H1 (cell line): ENCODE data around the gene COL17A1. TPM values are rescaled to one million over a fixed set of nuclear protein-coding genes. Genes with fewer than 3 reads are reported as not detected.

ENCODE experiments used
- CTCF ChIA-PET: fragments of 300-600 bp; sonication (Branson Sonifier 250); formaldehyde crosslinking; loops from one replicate; lab custom pipeline; 2021; ENCODE audit not compliant: partially characterized antibody; lab: Charles Lee
- POLR2A ChIA-PET: fragments of 300-600 bp; sonication (Branson Sonifier 250); formaldehyde crosslinking; loops from one replicate; lab custom pipeline; 2021; ENCODE audit warnings: inconsistent platforms; ENCODE audit not compliant: partially characterized antibody; lab: Charles Lee
- DNase-seq, 2 experiments: peaks; one replicate each; pipeline versions ENCODE4 v3.0.0 to v3.0.0-alpha.2; 2010 to 2022; ENCODE audit warnings: low spot score in 2 of 2, low read depth in 1 of 2, mixed read lengths in 1 of 2
- FAIRE-seq: peaks from 2 replicates; lab custom pipeline; 2011; peaks lifted over from hg19 to GRCh38; lab: Jason Lieb, UNC
- H2AFZ ChIP-seq: 2 replicates; pipeline ENCODE4 v1.8.1; 2012; ENCODE audit warnings: low read length, inconsistent platforms
- H2AK5ac ChIP-seq: 2 replicates; pipeline ENCODE4 v1.6.1; 2013; ENCODE audit warnings: low read depth, low read length
- H2BK120ac ChIP-seq: replicated peaks from 2 replicates; pipeline ENCODE3; 2013; ENCODE audit warnings: low read depth, low read length, inconsistent platforms
- H2BK12ac ChIP-seq: 2 replicates; pipeline ENCODE4 v1.6.1; 2013; ENCODE audit warnings: low read depth, low read length
- H2BK15ac ChIP-seq: 2 replicates; pipeline ENCODE4 v1.6.1; 2013; ENCODE audit warnings: low read length
- H2BK20ac ChIP-seq: 2 replicates; pipeline ENCODE4 v1.6.1; 2013; ENCODE audit warnings: low read length
- H2BK5ac ChIP-seq: 2 replicates; pipeline ENCODE4 v1.6.1; 2013; ENCODE audit warnings: low read depth, low read length
- H3K14ac ChIP-seq: 2 replicates; pipeline ENCODE4 v1.6.1; 2013; ENCODE audit warnings: inconsistent platforms; ENCODE audit not compliant: insufficient read length
- H3K18ac ChIP-seq: 2 replicates; pipeline ENCODE4 v1.6.1; 2013; ENCODE audit warnings: low read length; ENCODE audit errors: extremely low read depth
- H3K23ac ChIP-seq: 2 replicates; pipeline ENCODE4 v1.6.1; 2013; ENCODE audit warnings: inconsistent platforms; ENCODE audit not compliant: insufficient read length
- H3K23me2 ChIP-seq: 2 replicates; pipeline ENCODE4 v1.6.1; 2013; ENCODE audit warnings: low read depth, low read length
- H3K27ac ChIP-seq: 2 replicates; pipeline ENCODE4 v1.6.1; 2011; ENCODE audit warnings: low read depth, low read length, inconsistent platforms
- H3K27me3 ChIP-seq, 4 experiments: replicated peaks in 1 of 4; 1 replicate in 1 of 4; 2 replicates in 3 of 4; pipeline versions ENCODE4 v1.6.1 to v1.8.1; 2011 to 2013; ENCODE audit warnings: low read length in 3 of 4, mild to moderate bottlenecking in 3 of 4, inconsistent platforms in 2 of 4, mixed read lengths in 2 of 4, moderate library complexity in 1 of 4; ENCODE audit not compliant: control insufficient read depth in 3 of 4, insufficient read depth in 3 of 4; ENCODE audit errors: extremely low read depth in 1 of 4
- H3K36me3 ChIP-seq, 4 experiments: 2 replicates each; pipeline versions ENCODE4 v1.6.1 to v1.8.1; 2011 to 2013; ENCODE audit warnings: mild to moderate bottlenecking in 4 of 4, low read length in 3 of 4, moderate library complexity in 2 of 4, control low read depth in 1 of 4, inconsistent platforms in 1 of 4; ENCODE audit not compliant: insufficient read depth in 4 of 4, control insufficient read depth in 2 of 4
- H3K4ac ChIP-seq: replicated peaks from 2 replicates; pipeline ENCODE3; 2013; ENCODE audit warnings: low read length, low read depth, mixed read lengths, inconsistent platforms; ENCODE audit not compliant: insufficient read length
- H3K4me1 ChIP-seq, 4 experiments: replicated peaks in 1 of 4; 1 replicate in 1 of 4; 2 replicates in 3 of 4; pipeline versions ENCODE4 v1.6.1 to v1.8.1; 2011 to 2013; ENCODE audit warnings: low read length in 3 of 4, inconsistent platforms in 2 of 4, mixed read lengths in 1 of 4; ENCODE audit not compliant: insufficient read depth in 4 of 4, control insufficient read depth in 3 of 4
- H3K4me2 ChIP-seq, 2 experiments: 2 replicates each; pipeline versions ENCODE4 v1.6.1 to v1.8.1; 2011 to 2013; ENCODE audit warnings: low read depth in 2 of 2, low read length in 2 of 2, control low read depth in 1 of 2, inconsistent platforms in 1 of 2, mild to moderate bottlenecking in 1 of 2; ENCODE audit not compliant: insufficient read depth in 1 of 2
- H3K4me3 ChIP-seq, 4 experiments: fragments of 200-600, 300-600 bp in 1 of 4; sonication (generic), shearing (Covaris generic), sonication (Bioruptor Twin) in 1 of 4; 2 replicates each; pipeline versions ENCODE4 v1.5.1 to v1.8.1; 2011 to 2016; ENCODE audit warnings: low read length in 4 of 4, low read depth in 3 of 4, control low read depth in 2 of 4, inconsistent platforms in 2 of 4, mild to moderate bottlenecking in 2 of 4, mixed read lengths in 1 of 4, moderate library complexity in 1 of 4; ENCODE audit not compliant: insufficient read depth in 2 of 4; ENCODE audit errors: extremely low read depth in 1 of 4
- H3K56ac ChIP-seq: replicated peaks from 2 replicates; pipeline ENCODE3; 2013; ENCODE audit warnings: low read depth, mild to moderate bottlenecking, mixed read lengths, low read length, inconsistent platforms; ENCODE audit not compliant: insufficient read length
- H3K79me1 ChIP-seq: 2 replicates; pipeline ENCODE4 v1.6.1; 2013; ENCODE audit warnings: low read depth, low read length, control low read depth
- H3K79me2 ChIP-seq, 2 experiments: 2 replicates each; pipeline versions ENCODE4 v1.6.1 to v1.8.1; 2012 to 2013; ENCODE audit warnings: low read length in 2 of 2, mild to moderate bottlenecking in 2 of 2, inconsistent platforms in 1 of 2; ENCODE audit not compliant: insufficient read depth in 2 of 2, control insufficient read depth in 1 of 2
- H3K9ac ChIP-seq, 4 experiments: replicated peaks in 1 of 4; 1 replicate in 1 of 4; 2 replicates in 3 of 4; pipeline versions ENCODE4 v1.6.1 to v1.8.1; 2011 to 2013; ENCODE audit warnings: low read depth in 3 of 4, low read length in 3 of 4, control low read depth in 2 of 4, mild to moderate bottlenecking in 2 of 4, moderate library complexity in 2 of 4, inconsistent platforms in 1 of 4; ENCODE audit errors: extremely low read depth in 1 of 4
- H3K9me3 ChIP-seq, 2 experiments: 2 replicates each; pipeline versions ENCODE4 v1.6.1 to v1.8.1; 2012 to 2013; ENCODE audit warnings: mild to moderate bottlenecking in 2 of 2, moderate library complexity in 2 of 2, control low read depth in 1 of 2, inconsistent platforms in 1 of 2, low read depth in 1 of 2, low read length in 1 of 2, mixed read lengths in 1 of 2; ENCODE audit not compliant: insufficient read depth in 2 of 2
- H4K20me1 ChIP-seq, 2 experiments: replicated peaks in 1 of 2; 2 replicates each; pipeline versions ENCODE3 to v1.8.1; 2011 to 2013; ENCODE audit warnings: inconsistent platforms in 2 of 2, low read length in 2 of 2, mild to moderate bottlenecking in 1 of 2; ENCODE audit not compliant: insufficient read depth in 2 of 2, control insufficient read depth in 1 of 2
- H4K5ac ChIP-seq: 2 replicates; pipeline ENCODE4 v1.6.1; 2013; ENCODE audit warnings: low read length, low read depth, mixed read lengths, inconsistent platforms; ENCODE audit not compliant: insufficient read length
- H4K8ac ChIP-seq: 2 replicates; pipeline ENCODE4 v1.8.0; 2013; ENCODE audit warnings: mild to moderate bottlenecking, moderate library complexity, low read length, inconsistent platforms; ENCODE audit not compliant: insufficient read depth; ENCODE audit errors: extremely low read depth
- H4K91ac ChIP-seq: replicated peaks from 2 replicates; pipeline ENCODE3; 2013; ENCODE audit warnings: low read length, mixed read lengths, inconsistent platforms; ENCODE audit not compliant: insufficient read length
- ATF2 ChIP-seq: IDR thresholded peaks from 2 replicates; pipeline ENCODE4 v1.6.1; 2012; ENCODE audit warnings: low read length, inconsistent platforms
- CBX5 ChIP-seq: fragments of 300-800, 300-1000 bp; sonication (generic); IDR thresholded peaks from 2 replicates; pipeline ENCODE4 v1.7.1; 2016; ENCODE audit warnings: antibody characterized with exemption, low read length, low read depth
- HDAC2 ChIP-seq, 2 experiments: fragments of 300-600 bp in 1 of 2; sonication (generic) in 1 of 2; IDR thresholded peaks; 2 replicates each; pipeline ENCODE4 v1.6.1; 2011 to 2012; ENCODE audit warnings: low read depth in 2 of 2, low read length in 2 of 2, mild to moderate bottlenecking in 2 of 2, moderate library complexity in 2 of 2, borderline replicate concordance in 1 of 2, inconsistent platforms in 1 of 2
- JUN ChIP-seq: IDR thresholded peaks from 2 replicates; pipeline ENCODE4 v1.6.1; 2011; ENCODE audit warnings: low read depth, mild to moderate bottlenecking, improper control_type of control experiment, low read length
- KDM4A ChIP-seq: IDR thresholded peaks from one replicate; pipeline ENCODE4 v1.7.1; 2012; ENCODE audit warnings: low read depth, mild to moderate bottlenecking, moderate library complexity, low read length, inconsistent platforms; ENCODE audit not compliant: severe bottlenecking
- NANOG ChIP-seq: IDR thresholded peaks from 2 replicates; pipeline ENCODE4 v1.6.1; 2011; ENCODE audit warnings: low read length, low read depth, mild to moderate bottlenecking, inconsistent platforms; ENCODE audit not compliant: insufficient read depth, poor library complexity, severe bottlenecking
- POLR2AphosphoS5 ChIP-seq: IDR thresholded peaks from 2 replicates; pipeline ENCODE4 v1.6.1; 2011; ENCODE audit warnings: low read depth, low read length
- RBBP5 ChIP-seq: IDR thresholded peaks from 2 replicates; pipeline ENCODE4 v1.7.1; 2012; ENCODE audit warnings: low read depth, mild to moderate bottlenecking, inconsistent platforms, low read length, moderate library complexity, borderline replicate concordance
- SIN3A ChIP-seq, 2 experiments: IDR thresholded peaks in 1 of 2; conservative IDR thresholded peaks in 1 of 2; 2 replicates each; pipeline ENCODE4 v1.6.1; 2011 to 2012; ENCODE audit warnings: low read length in 2 of 2, improper control_type of control experiment in 1 of 2, low read depth in 1 of 2, mild to moderate bottlenecking in 1 of 2
- SIX5 ChIP-seq: IDR thresholded peaks from 2 replicates; pipeline ENCODE4 v1.6.1; 2011; ENCODE audit warnings: mild to moderate bottlenecking, low read depth, low read length
- WGBS, 2 experiments: shearing (Covaris generic) in 1 of 2; methylation state at CpG; one replicate each; pipeline versions ENCODE4 v1.1.6 to v1.1.7; 2013 to 2015; ENCODE audit warnings: low lambda C conversion rate in 2 of 2, mixed read lengths in 2 of 2, inconsistent platforms in 1 of 2, low coverage in 1 of 2, missing lambda C conversion rate in 1 of 2; ENCODE audit not compliant: insufficient replicate concordance in 2 of 2, insufficient coverage in 1 of 2, insufficient read length in 1 of 2; ENCODE audit errors: extremely low coverage in 1 of 2, missing lambda C conversion rate in 1 of 2; 5-methylcytosine and 5-hydroxymethylcytosine counted together
- polyA plus RNA-seq, 7 experiments: library from polyadenylated mRNA; depleted of rRNA in 3 of 7; stranded (reverse) in 5 of 7; unstranded in 2 of 7; fragments of >200 nt in 5 of 7; fragments of 200-250 nt in 2 of 7; gene quantifications; 1 replicate in 5 of 7; 2 replicates in 1 of 7; 4 replicates in 1 of 7; pipeline versions ENCODE4 v1.2.1 to v1.2.3, GENCODE V29; 2011 to 2013; ENCODE audit warnings: missing spikeins in 2 of 7, mixed read lengths in 2 of 7
- total RNA-seq: library from RNA; stranded (reverse); fragmentation: NEBNext Ultra II Directional; extraction: Animal tissue kit (Norgen Biotek cat#: 25700); gene quantifications from 2 replicates; pipeline ENCODE4 v1.2.1, GENCODE V29; 2021

The COL17A1 gene
- total and polyA plus RNA-seq, 2 of the 8 experiments (the other 6 are each of a cell fraction or from before 2014, with no cell fraction given), result 0.35 to 0.37 TPM

GRCh38 chr10:104041891-104042535 is 43.7 kb downstream of the COL17A1 start:
- no peak overlapping the region for H2AFZ ChIP-seq
- no peaks in the 10 kb centered on the region for H3K79me2 ChIP-seq
- H3K23ac ChIP-seq, result no peak overlapping the region
- H3K4me1 ChIP-seq, result peaks cover 0 to 4% (median 2%) of the 10 kb centered on the region in 4 experiments; a peak in 3 of 7 replicates
- no peak overlapping the region for H3K4me3 ChIP-seq
- H4K91ac ChIP-seq, result no peak overlapping the region
- no peak overlapping the region for H2BK15ac ChIP-seq
- no peaks in the 10 kb centered on the region for H3K36me3 ChIP-seq
- no peak overlapping the region for H2BK5ac ChIP-seq
- no peak for FAIRE-seq
- H4K5ac ChIP-seq, result no peak overlapping the region
- H3K27me3 ChIP-seq, result no peaks in the 10 kb centered on the region
- H3K56ac ChIP-seq, result no peak overlapping the region
- H3K14ac ChIP-seq, result no peak overlapping the region
- H4K20me1 ChIP-seq, result no peaks in the 10 kb centered on the region
- no peaks in the 10 kb centered on the region for H3K9me3 ChIP-seq
- H3K9ac ChIP-seq, result no peak overlapping the region
- no peak for DNase-seq
- no peak overlapping the region for H3K27ac ChIP-seq
- H3K4me2 ChIP-seq, result no peak overlapping the region
- H2BK20ac ChIP-seq, result no peak overlapping the region
- ChIA-PET POLR2A (interaction anchor here (0.5 to 1.0 kb wide), 2 partner anchors 8 to 228 kb away, joined by 3 to 4 read pairs; no protein-coding TSS in a partner anchor), CTCF (interaction anchor here (0.6 to 2.4 kb wide), 9 partner anchors 14 to 264 kb away, joined by 3 to 8 read pairs (median 3); no protein-coding TSS in a partner anchor)
- no peak overlapping the region for H3K4ac ChIP-seq
- no peaks in the 10 kb centered on the region for H3K79me1 ChIP-seq
- H3K23me2 ChIP-seq, result peaks cover 5% of the 10 kb centered on the region; the same call in 1 of the 2 replicates
- no peak overlapping the region for H3K18ac ChIP-seq
- H4K8ac ChIP-seq, result no peak overlapping the region
- H2AK5ac ChIP-seq, result no peak overlapping the region
- no peak overlapping the region for H2BK12ac ChIP-seq
- WGBS, 2 experiments, result 88% methylated on average over 14 of the region's 14 CpGs; no CpG with 5 or more reads in 1 of the 2 experiments
- no peak overlapping the region for H2BK120ac ChIP-seq
- TF ChIP-seq SIN3A (conservative IDR thresholded peaks at IDR 0.05 in 1 of 2, IDR thresholded peaks at IDR 0.05 in 1 of 2; ENCODE audit: low read depth in 1 of 2, low read length in 2 of 2) (no peak), JUN (no peak), POLR2AphosphoS5 (no peak), CBX5 (no peak), ATF2 (no peak), SIX5 (no peak), KDM4A (no peak), NANOG (no peak), RBBP5 (no peak), HDAC2 (IDR thresholded peaks at IDR 0.05; ENCODE audit: borderline replicate concordance in 1 of 2, low read depth in 2 of 2, low read length in 2 of 2) (no peak)
